ENCODE measurements around the gene CCDC71.

GRCh38 chr3:49124991-49125670 lies 41.0 kb downstream of the CCDC71 start:
- TF ChIP-seq CTCF (IDR thresholded peaks at IDR 0.05; ENCODE audit: borderline replicate concordance, extremely low read depth, low read length, poor library complexity, severe bottlenecking) (peak; percentile 50), EZH2 (IDR thresholded peaks at IDR 0.05; ENCODE audit: borderline replicate concordance, low read depth, low read length, severe bottlenecking) (no peak)
